Panc1 (cell line): ENCODE measurements around the gene GATA5. TPM values are rescaled to one million over a fixed set of nuclear protein-coding genes. Genes with fewer than 3 reads are reported as not detected.

Experiments used
- ATAC-seq: fragments of 200-7000 bp; cut with Tn5 transposase; 2 replicates; pipeline ENCODE4 v1.9.1; 2020; ENCODE audit warnings: mild to moderate bottlenecking, moderate library complexity
- BruUV-seq: library from RNA; stranded (reverse); fragments of 400-500 nt; replicated peaks from 2 replicates; lab custom pipeline; 2021; lab: Mats Ljungman, UMichigan
- CTCF ChIA-PET: fragments of 300-600 bp; sonication (Branson Sonifier 250); formaldehyde crosslinking; loops from one replicate; lab custom pipeline; 2022; ENCODE audit warnings: antibody characterized with exemption; lab: Charles Lee
- POLR2A ChIA-PET: fragments of 300-600 bp; sonication (Branson Sonifier 250); formaldehyde crosslinking; loops from one replicate; lab custom pipeline; 2022; ENCODE audit warnings: antibody characterized with exemption; lab: Charles Lee
- DNase-seq: peaks from one replicate; pipeline ENCODE4 v3.0.0-alpha.2; 2010; ENCODE audit warnings: low read depth, low spot score
- H3K27ac ChIP-seq: 2 replicates; pipeline ENCODE4 v1.5.1; 2011; ENCODE audit warnings: mild to moderate bottlenecking, low read length, inconsistent platforms
- H3K27me3 ChIP-seq: fragments of 200-500 bp; sonication (Bioruptor generic); 2 replicates; pipeline ENCODE4 v1.6.0; 2014; ENCODE audit warnings: low read length, inconsistent platforms; ENCODE audit not compliant: control insufficient read depth, insufficient read depth
- H3K36me3 ChIP-seq: fragments of 200-500 bp; sonication (Bioruptor generic); 2 replicates; pipeline ENCODE4 v1.5.1; 2014; ENCODE audit warnings: inconsistent platforms, mild to moderate bottlenecking, low read length, moderate library complexity; ENCODE audit not compliant: control insufficient read depth, insufficient read depth
- H3K4me1 ChIP-seq: 2 replicates; pipeline ENCODE4 v1.5.1; 2011; ENCODE audit warnings: inconsistent platforms, mild to moderate bottlenecking, low read length, moderate library complexity; ENCODE audit not compliant: control insufficient read depth, insufficient read depth
- H3K4me3 ChIP-seq, 2 experiments: 2 replicates each; pipeline ENCODE4 v1.5.1; 2011 to 2012; ENCODE audit warnings: low read depth in 2 of 2, low read length in 2 of 2, mild to moderate bottlenecking in 2 of 2, inconsistent platforms in 1 of 2, moderate library complexity in 1 of 2
- H3K9me3 ChIP-seq: fragments of 200-500 bp; sonication (Bioruptor generic); 2 replicates; pipeline ENCODE4 v1.5.1; 2014; ENCODE audit warnings: low read depth, mild to moderate bottlenecking, inconsistent platforms, low read length, moderate library complexity; ENCODE audit not compliant: control insufficient read depth, insufficient read depth
- CTCF ChIP-seq: fragments of 450-650 bp; IDR thresholded peaks from 2 replicates; pipeline ENCODE4 v1.5.1; 2017; ENCODE audit warnings: mild to moderate bottlenecking
- POLR2AphosphoS5 ChIP-seq: IDR thresholded peaks from 2 replicates; pipeline ENCODE4 v1.6.1; 2012; ENCODE audit warnings: mild to moderate bottlenecking, low read depth, low read length, moderate library complexity
- REST ChIP-seq, 2 experiments: IDR thresholded peaks; 2 replicates each; pipeline ENCODE4 v1.6.1; 2011 to 2012; ENCODE audit warnings: low read depth in 2 of 2, control low read depth in 1 of 2, low read length in 1 of 2, mild to moderate bottlenecking in 1 of 2, moderate library complexity in 1 of 2; ENCODE audit not compliant: insufficient read depth in 1 of 2
- SIN3A ChIP-seq: IDR thresholded peaks from 2 replicates; pipeline ENCODE4 v1.6.1; 2012; ENCODE audit warnings: low read depth, mild to moderate bottlenecking, low read length, moderate library complexity, borderline replicate concordance; ENCODE audit not compliant: insufficient read depth
- TCF7L2 ChIP-seq: IDR thresholded peaks from 2 replicates; pipeline ENCODE4 v1.6.1; 2011; ENCODE audit warnings: mild to moderate bottlenecking, low read depth, low read length, inconsistent platforms
- in situ Hi-C: cut with HindIII; loops from 2 replicates; pipeline ENCODE4 v1.10.0; 2016; ENCODE audit warnings: low sequenced_read_pairs, low pct_unique_long_range_greater_than_20kb
- intact Hi-C: fragments of 100-400 bp; cut with micrococcal nuclease; formaldehyde crosslinking; loops from one replicate; pipeline ENCODE4 v1.10.0; 2022; ENCODE audit not compliant: unreplicated experiment
- total RNA-seq: library from RNA; stranded (reverse); gene quantifications from one replicate; pipeline ENCODE4 v1.2.1, GENCODE V29; 2021; ENCODE audit not compliant: unreplicated experiment

The GATA5 gene
- total RNA-seq, 1 experiment from 2014 or later, result 53.2 TPM

- no peaks in the 10 kb centered on the region; the same call in 1 of the 2 replicates for H3K36me3 ChIP-seq
- ChIA-PET CTCF (interaction anchor here (0.6 kb wide), 1 partner anchor 57 kb away, joined by 7 read pairs; no protein-coding TSS in a partner anchor), POLR2A (no interaction called here)
- no peak for DNase-seq
- peak overlapping the region; percentile 57 to 69 for H3K4me3 ChIP-seq
- no peak for TF ChIP-seq CTCF
- no peak for TF ChIP-seq REST (IDR thresholded peaks at IDR 0.05; ENCODE audit: insufficient read depth in 1 of 2, low read depth in 2 of 2, low read length in 1 of 2)
- no peak for TF ChIP-seq POLR2AphosphoS5
- TF ChIP-seq SIN3A, result no peak
- no peak for TF ChIP-seq TCF7L2
- peak; percentile 2 for ATAC-seq
- intact Hi-C loops (loop anchor here (10.0 kb wide), 1 partner anchor 320 kb away; the partner anchor contains the start of gene MRGBP), in situ Hi-C loops (no loop called here)
- H3K27ac ChIP-seq, result peak overlapping the region; percentile 97
- no peaks in the 10 kb centered on the region for H3K27me3 ChIP-seq
- H3K4me1 ChIP-seq, result peaks cover 36% of the 10 kb centered on the region
- BruUV-seq, result no TSS peak
- H3K9me3 ChIP-seq, result no peaks in the 10 kb centered on the region
Measured at GRCh38 chr20:62475027-62475771, 596 bp downstream of the GATA5 start.

GRCh38 chr20:62474604-62475026 lies 1.2 kb downstream of the GATA5 start:
- in situ Hi-C loops (no loop called here), intact Hi-C loops (loop anchor here (10.0 kb wide), 1 partner anchor 320 kb away; the partner anchor contains the start of gene MRGBP)
- H3K27ac ChIP-seq, result peak overlapping the region; percentile 97
- DNase-seq, result no peak
- TF ChIP-seq SIN3A (no peak), POLR2AphosphoS5 (no peak), REST (IDR thresholded peaks at IDR 0.05; ENCODE audit: insufficient read depth in 1 of 2, low read depth in 2 of 2, low read length in 1 of 2) (no peak), CTCF (no peak), TCF7L2 (no peak)
- no TSS peak for BruUV-seq
- H3K27me3 ChIP-seq, result no peaks in the 10 kb centered on the region
- no peaks in the 10 kb centered on the region; the same call in 1 of the 2 replicates for H3K36me3 ChIP-seq
- CTCF ChIA-PET, result no interaction called here
- peaks cover 39% of the 10 kb centered on the region for H3K4me1 ChIP-seq
- POLR2A ChIA-PET, result no interaction called here
- no peaks in the 10 kb centered on the region for H3K9me3 ChIP-seq
- peak overlapping the region; percentile 57 to 69 for H3K4me3 ChIP-seq
- ATAC-seq, result no peak
